BE2C (cell line): ENCODE results near the gene TGFBR1.

Source experiments
- DNase-seq: peaks from one replicate; pipeline ENCODE4 v3.0.0-alpha.2; 2020
- H3K27me3 ChIP-seq: fragments of 250-450 bp; sonication (Bioruptor Pico); 2 replicates; pipeline ENCODE4 v1.5.1; 2020; ENCODE audit warnings: mild to moderate bottlenecking
- H3K36me3 ChIP-seq: fragments of 250-450 bp; sonication (Bioruptor Pico); 2 replicates; pipeline ENCODE4 v1.5.1; 2020; ENCODE audit warnings: mild to moderate bottlenecking
- H3K4me1 ChIP-seq: fragments of 250-450 bp; sonication (Bioruptor Pico); 2 replicates; pipeline ENCODE4 v1.5.1; 2020
- H3K4me3 ChIP-seq: 2 replicates; pipeline ENCODE4 v1.5.1; 2011; ENCODE audit warnings: low read depth, low read length
- H3K9me3 ChIP-seq: fragments of 250-450 bp; sonication (Bioruptor Pico); 2 replicates; pipeline ENCODE4 v1.5.1; 2020
- CTCF ChIP-seq: IDR thresholded peaks from 2 replicates; pipeline ENCODE4 v1.5.1; 2012; ENCODE audit warnings: mild to moderate bottlenecking, low read depth, low read length

Gene TGFBR1

GRCh38 chr9:99201603-99202002 is 96.7 kb downstream of the TGFBR1 start:
- H3K27me3 ChIP-seq: no peaks in the 10 kb centered on the region
- no peak overlapping the region for H3K4me3 ChIP-seq
- no peaks in the 10 kb centered on the region for H3K9me3 ChIP-seq
- no peaks in the 10 kb centered on the region for H3K4me1 ChIP-seq
- no peak for DNase-seq
- H3K36me3 ChIP-seq: no peaks in the 10 kb centered on the region
- TF ChIP-seq CTCF: no peak
